Measurements from ENCODE around the gene POU3F3. TPM values are rescaled to one million over a fixed set of nuclear protein-coding genes. Genes with fewer than 3 reads are reported as not detected.

The POU3F3 gene
- polyA plus RNA-seq, 3 donors: not detected

DNA sequence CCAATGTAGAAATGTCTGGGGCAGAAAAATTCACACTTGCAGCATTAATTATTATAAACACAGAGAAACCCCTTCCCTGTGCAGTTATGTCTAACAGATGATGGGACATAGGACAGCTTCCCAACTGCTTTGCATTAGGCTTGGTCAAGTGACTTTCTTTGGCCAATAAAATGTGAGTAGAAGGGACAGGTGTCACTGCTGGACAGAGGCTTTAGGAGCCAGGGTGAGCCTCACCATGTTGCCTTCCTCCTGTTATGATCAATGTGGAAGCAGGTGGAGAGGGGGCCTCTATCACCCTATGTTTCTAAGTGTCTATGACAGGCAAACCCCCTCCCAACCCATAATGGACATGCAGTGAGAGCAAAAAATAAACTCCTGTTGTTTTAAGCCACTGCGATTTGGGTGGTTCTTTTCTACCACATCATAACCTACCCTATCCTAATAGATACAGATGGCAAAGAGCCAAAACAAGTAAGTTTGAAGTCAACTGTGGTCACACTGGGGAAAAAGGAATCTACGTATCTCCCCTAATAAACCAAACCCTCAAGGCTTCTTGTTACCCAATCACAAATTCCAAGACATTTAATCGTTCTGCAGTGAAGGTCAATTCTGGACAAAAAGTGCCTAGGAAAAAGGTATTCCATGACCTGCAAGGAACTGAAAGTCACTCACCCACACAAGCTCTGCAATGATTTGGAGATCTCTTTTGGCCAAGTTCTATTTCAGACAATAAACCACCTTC lies 28.6 kb upstream of the POU3F3 start:
- H3K4me2 ChIP-seq (replicated peaks; ENCODE audit: extremely low read depth, low read length, poor library complexity, severe bottlenecking): no peak overlapping the region
- H3K9ac ChIP-seq (ENCODE audit: insufficient read depth, low read length, poor library complexity, severe bottlenecking): no peak overlapping the region
- Mint-ChIP-seq H3K27me3 (ENCODE audit: low read depth in 3 of 3) (peaks cover 3 to 6% (median 5%) of the 10 kb centered on the region in 3 donors), H3K4me3 (no peak overlapping the region), H3K36me3 (no peaks in the 10 kb centered on the region), H3K9me3 (peaks cover 0 to 11% (median 8%) of the 10 kb centered on the region in 7 donors), H3K27ac (no peak overlapping the region), H3K4me1 (no peaks in the 10 kb centered on the region)
- H4K20me1 ChIP-seq (ENCODE audit: insufficient read depth, low read length): no peaks in the 10 kb centered on the region
- no peak overlapping the region for H3K27ac ChIP-seq (ENCODE audit: low read depth in 1 of 2, low read length in 2 of 2)
- H3K9me3 ChIP-seq (replicated peaks in 1 of 2; ENCODE audit: control insufficient read depth in 1 of 2, insufficient read depth in 1 of 2, low read length in 2 of 2): no peaks in the 10 kb centered on the region
- intact Hi-C loops (cut with micrococcal nuclease): no loop called here
- DNase-seq: no peak
- peaks cover 0 to 2% of the 10 kb centered on the region in 2 donors for H3K27me3 ChIP-seq (ENCODE audit: control insufficient read depth in 2 of 2, insufficient read depth in 2 of 2, low read length in 2 of 2)
- H2AFZ ChIP-seq (ENCODE audit: insufficient read depth, low read depth, low read length, poor library complexity, severe bottlenecking): no peak overlapping the region
- 79% methylated on average over 2 of the region's 3 CpGs for WGBS (ENCODE audit: insufficient coverage)
- no peaks in the 10 kb centered on the region for H3K4me1 ChIP-seq (ENCODE audit: control insufficient read depth in 1 of 2, insufficient read depth in 2 of 2, low read length in 2 of 2)
- no peaks in the 10 kb centered on the region for H3K79me2 ChIP-seq (ENCODE audit: insufficient read depth, low read length)
- TF ChIP-seq, protein P1, sequence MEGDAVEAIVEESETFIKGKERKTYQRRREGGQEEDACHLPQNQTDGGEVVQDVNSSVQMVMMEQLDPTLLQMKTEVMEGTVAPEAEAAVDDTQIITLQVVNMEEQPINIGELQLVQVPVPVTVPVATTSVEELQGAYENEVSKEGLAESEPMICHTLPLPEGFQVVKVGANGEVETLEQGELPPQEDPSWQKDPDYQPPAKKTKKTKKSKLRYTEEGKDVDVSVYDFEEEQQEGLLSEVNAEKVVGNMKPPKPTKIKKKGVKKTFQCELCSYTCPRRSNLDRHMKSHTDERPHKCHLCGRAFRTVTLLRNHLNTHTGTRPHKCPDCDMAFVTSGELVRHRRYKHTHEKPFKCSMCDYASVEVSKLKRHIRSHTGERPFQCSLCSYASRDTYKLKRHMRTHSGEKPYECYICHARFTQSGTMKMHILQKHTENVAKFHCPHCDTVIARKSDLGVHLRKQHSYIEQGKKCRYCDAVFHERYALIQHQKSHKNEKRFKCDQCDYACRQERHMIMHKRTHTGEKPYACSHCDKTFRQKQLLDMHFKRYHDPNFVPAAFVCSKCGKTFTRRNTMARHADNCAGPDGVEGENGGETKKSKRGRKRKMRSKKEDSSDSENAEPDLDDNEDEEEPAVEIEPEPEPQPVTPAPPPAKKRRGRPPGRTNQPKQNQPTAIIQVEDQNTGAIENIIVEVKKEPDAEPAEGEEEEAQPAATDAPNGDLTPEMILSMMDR (IDR thresholded peaks at IDR 0.05): no peak
- H3K36me3 ChIP-seq (replicated peaks in 1 of 2; ENCODE audit: control insufficient read depth in 1 of 2, insufficient read depth in 2 of 2, low read length in 2 of 2): no peaks in the 10 kb centered on the region
- H3K4me3 ChIP-seq (replicated peaks in 1 of 3; ENCODE audit: low read depth in 2 of 3, low read length in 3 of 3): no peak overlapping the region

DNA sequence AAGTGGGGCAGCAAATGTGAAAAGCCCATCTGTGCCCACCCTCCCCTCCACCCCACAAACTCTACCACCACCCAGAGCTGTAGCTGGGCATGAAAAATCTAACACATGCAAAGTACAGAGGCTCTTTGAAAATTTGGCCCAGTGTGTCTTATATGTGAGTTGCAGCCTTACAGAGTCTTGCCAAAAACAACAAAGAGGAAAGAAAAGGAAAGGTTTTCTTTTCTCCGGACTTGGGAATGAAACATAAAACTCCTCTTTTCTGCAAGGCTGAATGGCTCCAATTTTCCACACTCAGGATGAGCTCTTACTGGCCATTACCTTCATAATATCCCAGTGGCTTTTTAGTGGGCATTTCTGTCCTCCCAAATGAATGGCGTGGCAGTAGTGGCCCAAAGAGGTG lies 27.9 kb upstream of the POU3F3 start:
- Histone ChIP-seq H3K36me3 (replicated peaks in 1 of 2; ENCODE audit: control insufficient read depth in 1 of 2, insufficient read depth in 2 of 2, low read length in 2 of 2) (no peaks in the 10 kb centered on the region), H3K9me3 (replicated peaks in 1 of 2; ENCODE audit: control insufficient read depth in 1 of 2, insufficient read depth in 1 of 2, low read length in 2 of 2) (no peaks in the 10 kb centered on the region), H2AFZ (ENCODE audit: insufficient read depth, low read depth, low read length, poor library complexity, severe bottlenecking) (no peak overlapping the region), H3K4me3 (replicated peaks in 1 of 3; ENCODE audit: low read depth in 2 of 3, low read length in 3 of 3) (no peak overlapping the region), H3K27ac (ENCODE audit: low read depth in 1 of 2, low read length in 2 of 2) (no peak overlapping the region), H3K4me2 (replicated peaks; ENCODE audit: extremely low read depth, low read length, poor library complexity, severe bottlenecking) (no peak overlapping the region), H3K4me1 (ENCODE audit: control insufficient read depth in 1 of 2, insufficient read depth in 2 of 2, low read length in 2 of 2) (no peaks in the 10 kb centered on the region), H4K20me1 (ENCODE audit: insufficient read depth, low read length) (no peaks in the 10 kb centered on the region), H3K27me3 (ENCODE audit: control insufficient read depth in 2 of 2, insufficient read depth in 2 of 2, low read length in 2 of 2) (peaks cover 0 to 2% of the 10 kb centered on the region in 2 donors), H3K9ac (ENCODE audit: insufficient read depth, low read length, poor library complexity, severe bottlenecking) (no peak overlapping the region), H3K79me2 (ENCODE audit: insufficient read depth, low read length) (no peaks in the 10 kb centered on the region)
- Mint-ChIP-seq H3K27me3 (ENCODE audit: low read depth in 3 of 3) (peaks cover 3 to 7% (median 7%) of the 10 kb centered on the region in 3 donors), H3K27ac (no peak overlapping the region), H3K4me1 (no peaks in the 10 kb centered on the region), H3K36me3 (no peaks in the 10 kb centered on the region), H3K9me3 (peaks cover 0 to 11% (median 8%) of the 10 kb centered on the region in 7 donors), H3K4me3 (no peak overlapping the region)
- TF ChIP-seq, protein P1 (IDR thresholded peaks at IDR 0.05): no peak
- intact Hi-C loops (cut with micrococcal nuclease): no loop called here
- 80% methylated on average over 1 of the region's 2 CpGs for WGBS (ENCODE audit: insufficient coverage)
- DNase-seq: no peak
